UCSD-AML1 (cell line): Measurements from ENCODE around the gene CLCNKA.
"Not testable (repeated sequence)": the region's sequence is repeated elsewhere in the genome, so short reads cannot be mapped to it uniquely, and the experiment has no call there.

Experiments
- DNase-seq: peaks from one replicate; lab custom pipeline; 2025; ENCODE audit not compliant: unreplicated experiment; lab: John Stamatoyannopoulos, UW

Gene CLCNKA

GRCh38 chr1:16017461-16018303, 4.2 kb upstream of the CLCNKA start, which contains the start of gene HSPB7:
HSPB7 (minus strand) TSS chr1:16018043; CDS start chr1:16017963, 80 bp downstream.
- no peak for DNase-seq

GRCh38 chr1:16018308-16018707, 3.5 kb upstream of the CLCNKA start:
- no peak for DNase-seq

- DNase-seq = no peak
Observed at GRCh38 chr1:16018749-16019643, 2.8 kb upstream of the CLCNKA start.

GRCh38 chr1:16019644-16020277, 2.1 kb upstream of the CLCNKA start:
- no peak for DNase-seq

GRCh38 chr1:16020325-16020724, 1.5 kb upstream of the CLCNKA start:
- no peak for DNase-seq

GRCh38 chr1:16020878-16021277, 958 bp upstream of the CLCNKA start:
- not testable (repeated sequence) for DNase-seq

GRCh38 chr1:16022393-16022792, 557 bp downstream of the CLCNKA start:
- no peak for DNase-seq

- DNase-seq = no peak
Observed at GRCh38 chr1:16023050-16023653, 1.3 kb downstream of the CLCNKA start.

GRCh38 chr1:16026302-16026701, 4.5 kb downstream of the CLCNKA start:
- not testable (repeated sequence) for DNase-seq

- DNase-seq = no peak
Observed at GRCh38 chr1:16026723-16027484, 5.1 kb downstream of the CLCNKA start.

GRCh38 chr1:16028237-16029002, 6.6 kb downstream of the CLCNKA start:
- DNase-seq = no peak

GRCh38 chr1:16029003-16029268, 7.1 kb downstream of the CLCNKA start:
- not testable (repeated sequence) for DNase-seq

GRCh38 chr1:16029288-16029687, 7.5 kb downstream of the CLCNKA start:
- no peak for DNase-seq

- DNase-seq = no peak
Observed at GRCh38 chr1:16031551-16031950, 9.7 kb downstream of the CLCNKA start.

GRCh38 chr1:16032388-16033102, 10.7 kb downstream of the CLCNKA start:
- DNase-seq = peak; percentile 83

GRCh38 chr1:16033103-16033632, 11.3 kb downstream of the CLCNKA start:
- DNase-seq = not testable (repeated sequence)

- not testable (repeated sequence) for DNase-seq
Observed at GRCh38 chr1:16036461-16036860, 14.6 kb downstream of the CLCNKA start.

- DNase-seq = no peak
Observed at GRCh38 chr1:16038620-16038912, 16.7 kb downstream of the CLCNKA start.

GRCh38 chr1:16039871-16040270, 18.0 kb downstream of the CLCNKA start:
- not testable (repeated sequence) for DNase-seq
